ENCODE data around the gene FRG2.
"Not testable (repeated sequence)": the region's sequence is repeated elsewhere in the genome, so short reads cannot be mapped to it uniquely, and the experiment has no call there.

The FRG2 gene

DNA sequence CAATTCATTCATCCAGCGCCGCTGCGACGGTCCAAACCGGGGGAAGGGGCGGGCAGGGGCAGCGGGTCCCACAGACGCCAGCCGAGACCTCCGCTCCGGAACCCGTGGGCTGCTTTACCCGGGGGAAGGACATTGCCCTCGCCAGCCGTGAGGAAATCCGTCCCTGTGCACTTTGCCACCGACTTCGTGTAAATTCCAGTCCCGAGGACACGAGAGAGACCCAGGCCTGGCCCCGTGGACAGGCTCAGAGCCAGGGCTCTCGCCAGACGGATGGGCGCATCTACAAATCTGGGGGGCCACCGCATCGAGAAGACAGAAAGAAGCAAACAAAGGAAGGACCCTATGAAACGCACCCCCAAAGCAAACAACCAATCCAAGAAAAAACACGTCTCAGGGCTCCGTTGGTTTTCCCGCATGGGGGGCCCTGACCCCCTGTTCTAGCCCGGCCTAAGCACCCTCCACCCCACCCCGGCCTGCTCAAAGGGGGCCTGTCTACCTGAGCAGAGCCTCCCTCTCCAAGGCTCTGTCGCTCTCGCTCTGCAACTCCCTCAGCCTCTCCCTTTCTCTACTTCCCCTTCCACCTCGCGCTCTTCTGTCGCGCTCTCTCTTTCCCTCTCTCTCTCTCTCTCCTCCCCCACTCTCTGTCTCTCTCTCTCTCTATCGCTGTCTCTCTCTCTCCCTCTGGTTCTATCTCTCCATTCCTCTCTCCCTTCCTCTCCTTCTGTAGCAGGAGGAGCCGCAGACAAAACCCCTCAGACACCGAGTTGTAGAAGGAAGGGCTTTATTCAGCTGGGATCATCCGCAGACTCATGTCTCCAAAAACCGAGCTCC is 11.3 kb downstream of the FRG2 start:
- no peak for DNase-seq

GRCh38 chr4:190014771-190015537 is 12.1 kb downstream of the FRG2 start:
- no peak for DNase-seq

DNA sequence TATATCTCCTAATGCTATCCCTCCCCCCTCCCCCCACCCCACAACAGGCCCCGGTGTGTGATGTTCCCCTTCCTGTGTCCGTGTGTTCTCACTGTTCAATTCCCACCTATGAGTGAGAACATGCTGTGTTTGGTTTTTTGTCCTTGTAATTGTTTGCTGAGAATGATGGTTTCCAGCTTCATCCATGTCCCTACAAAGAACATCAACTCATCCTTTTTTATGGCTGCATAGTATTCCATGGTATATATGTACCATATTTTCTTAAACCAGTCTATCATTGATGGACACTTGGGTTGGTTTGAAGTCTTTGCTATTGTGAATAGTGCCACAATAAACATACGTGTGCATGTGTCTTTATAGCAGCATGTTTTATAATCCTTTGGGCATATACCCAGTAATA is 37.1 kb downstream of the FRG2 start:
- DNase-seq, result not testable (repeated sequence)

DNA sequence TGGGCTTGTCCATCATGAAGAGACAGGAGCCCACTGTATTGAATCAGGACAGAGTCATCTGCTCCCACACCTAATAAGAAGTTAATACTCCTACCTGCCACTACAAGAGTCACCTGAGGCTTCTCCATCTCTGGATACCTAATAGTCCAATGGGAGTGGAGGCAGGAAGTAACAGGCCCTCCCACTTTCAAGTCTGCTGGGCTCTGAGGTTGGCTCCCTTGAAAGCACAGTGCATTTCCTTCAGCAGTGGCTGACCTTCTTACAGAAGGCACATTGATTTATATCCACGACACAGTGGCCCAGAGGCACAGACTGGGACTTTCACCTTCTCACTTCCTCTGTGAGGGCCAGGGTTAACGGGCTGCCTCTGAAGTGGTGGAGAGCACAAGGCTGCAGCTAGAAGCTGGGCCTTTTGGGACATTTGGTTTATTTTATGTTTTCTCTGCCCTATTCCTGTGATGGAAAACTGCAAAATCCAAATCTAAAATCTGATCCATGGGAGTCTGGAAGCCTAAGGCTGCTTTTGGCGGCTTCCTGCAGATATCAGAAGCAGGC is 38.1 kb downstream of the FRG2 start:
- DNase-seq, result no peak

DNA sequence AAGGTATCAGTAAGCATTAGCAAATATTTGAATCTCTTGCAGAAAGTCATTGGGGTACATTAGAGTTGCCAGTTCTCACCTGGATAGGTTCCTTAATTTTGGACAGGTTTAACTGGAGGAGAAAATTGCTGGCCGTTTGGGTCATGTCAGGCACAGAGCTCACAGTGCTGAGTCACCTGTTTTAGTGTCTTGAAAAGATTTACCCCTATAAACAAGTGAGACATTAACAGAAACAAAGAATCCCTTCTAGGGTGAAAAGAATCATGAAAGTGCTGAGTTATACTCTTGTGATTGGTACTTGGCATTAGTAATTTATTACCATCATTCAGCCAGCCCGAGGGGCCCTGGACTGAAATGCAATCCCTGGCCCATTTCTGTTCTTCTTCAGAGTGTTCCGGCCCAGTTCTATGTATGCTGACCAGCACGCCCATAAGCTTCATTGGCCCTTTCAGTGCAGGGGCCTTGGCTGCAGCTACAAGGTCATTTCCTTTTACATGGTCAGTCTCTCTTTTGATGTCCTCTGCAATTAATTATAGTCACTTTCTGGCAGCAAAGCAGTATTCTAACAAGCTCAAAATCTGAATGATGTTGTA is 41.3 kb downstream of the FRG2 start:
- not testable (repeated sequence) for DNase-seq

DNA sequence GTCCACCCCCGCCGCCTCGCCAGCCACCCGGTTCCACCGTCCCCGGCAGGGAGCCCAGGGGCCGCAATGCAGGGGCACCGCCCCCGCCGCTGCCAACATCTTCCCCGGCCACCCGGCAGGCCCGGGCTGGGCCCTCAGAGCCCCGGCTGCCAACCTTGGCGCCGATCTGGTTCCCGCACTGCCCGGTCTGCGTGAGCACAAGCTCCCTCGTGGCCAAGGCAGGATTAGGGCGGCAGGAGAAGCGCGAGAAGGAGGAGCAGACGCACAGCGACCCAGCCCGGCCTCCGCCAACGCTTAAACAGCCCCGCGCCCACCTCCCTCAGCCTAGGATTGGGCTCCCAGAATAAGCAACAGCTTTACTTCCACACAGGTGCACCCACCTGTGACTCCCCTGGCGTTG is 42.4 kb downstream of the FRG2 start:
- DNase-seq, result not testable (repeated sequence)

DNA sequence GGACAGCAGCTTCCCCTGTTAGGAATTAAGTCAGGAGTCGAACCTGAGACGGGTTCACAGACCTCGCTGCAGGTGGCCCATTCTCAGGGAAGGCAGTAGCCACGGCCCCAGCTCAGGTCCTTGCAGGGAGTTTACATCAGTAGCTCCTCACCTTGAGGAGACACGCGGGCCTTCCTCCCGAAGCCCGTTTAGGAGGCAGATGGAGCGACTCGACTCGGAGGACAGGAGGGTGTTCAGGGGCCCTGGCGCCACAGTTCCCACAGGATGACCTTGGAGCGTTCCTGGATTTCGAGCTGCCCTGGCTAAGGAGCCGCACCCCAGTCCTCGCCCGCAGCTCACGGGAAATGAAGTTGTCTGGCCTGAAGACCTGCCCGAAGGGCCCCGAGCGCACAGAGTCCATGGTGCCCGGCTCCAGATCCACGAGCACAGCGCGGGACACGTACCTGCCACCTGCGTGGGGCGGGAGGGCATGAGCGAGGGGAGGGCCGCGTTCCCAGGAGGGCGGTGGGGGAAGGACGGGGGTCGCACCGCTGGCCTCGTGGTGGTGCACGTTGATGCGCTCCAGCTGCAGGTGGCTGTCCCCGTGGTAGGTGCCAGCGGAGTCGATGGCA is 43.0 kb downstream of the FRG2 start:
- not testable (repeated sequence) for DNase-seq

DNA sequence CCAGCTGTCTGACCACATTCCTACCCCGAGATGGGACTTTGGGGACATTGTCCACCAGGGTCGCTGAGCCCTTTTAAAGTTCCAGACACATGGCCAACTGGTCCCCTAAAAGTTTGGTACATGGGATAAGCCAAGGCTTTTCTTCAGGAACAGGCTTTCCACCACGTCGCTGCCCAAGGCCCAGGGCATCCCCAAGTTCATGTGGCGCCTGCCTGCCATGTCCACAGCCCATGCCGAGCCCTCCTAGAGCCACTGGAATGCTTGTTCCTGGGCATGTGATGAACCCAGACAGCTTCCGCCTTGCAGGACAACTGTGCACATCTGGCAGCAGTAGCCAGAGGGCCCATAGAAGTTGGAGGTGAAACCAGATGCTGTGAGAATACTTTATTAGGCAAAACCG is 45.1 kb downstream of the FRG2 start:
- no peak for DNase-seq

DNA sequence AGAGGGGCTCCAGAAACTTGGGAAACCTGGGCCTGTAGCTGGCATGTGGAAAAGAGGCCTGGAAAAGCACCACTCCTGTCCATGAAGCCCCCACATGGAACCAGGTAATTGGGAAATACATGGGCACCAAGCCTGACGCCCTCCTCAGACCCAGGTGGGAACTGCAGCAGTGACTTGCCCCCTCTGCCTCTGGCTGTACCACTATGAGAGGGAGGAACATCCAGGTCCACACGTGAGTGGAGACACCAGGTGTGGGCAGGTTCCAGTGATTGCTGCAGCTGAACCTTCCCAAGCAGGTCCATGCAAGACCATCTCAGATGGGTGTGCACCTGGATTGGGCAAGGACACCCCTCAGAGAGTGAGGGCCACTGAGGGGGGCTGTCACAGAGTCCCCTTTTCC is 46.8 kb downstream of the FRG2 start:
- DNase-seq, result not testable (repeated sequence)

DNA sequence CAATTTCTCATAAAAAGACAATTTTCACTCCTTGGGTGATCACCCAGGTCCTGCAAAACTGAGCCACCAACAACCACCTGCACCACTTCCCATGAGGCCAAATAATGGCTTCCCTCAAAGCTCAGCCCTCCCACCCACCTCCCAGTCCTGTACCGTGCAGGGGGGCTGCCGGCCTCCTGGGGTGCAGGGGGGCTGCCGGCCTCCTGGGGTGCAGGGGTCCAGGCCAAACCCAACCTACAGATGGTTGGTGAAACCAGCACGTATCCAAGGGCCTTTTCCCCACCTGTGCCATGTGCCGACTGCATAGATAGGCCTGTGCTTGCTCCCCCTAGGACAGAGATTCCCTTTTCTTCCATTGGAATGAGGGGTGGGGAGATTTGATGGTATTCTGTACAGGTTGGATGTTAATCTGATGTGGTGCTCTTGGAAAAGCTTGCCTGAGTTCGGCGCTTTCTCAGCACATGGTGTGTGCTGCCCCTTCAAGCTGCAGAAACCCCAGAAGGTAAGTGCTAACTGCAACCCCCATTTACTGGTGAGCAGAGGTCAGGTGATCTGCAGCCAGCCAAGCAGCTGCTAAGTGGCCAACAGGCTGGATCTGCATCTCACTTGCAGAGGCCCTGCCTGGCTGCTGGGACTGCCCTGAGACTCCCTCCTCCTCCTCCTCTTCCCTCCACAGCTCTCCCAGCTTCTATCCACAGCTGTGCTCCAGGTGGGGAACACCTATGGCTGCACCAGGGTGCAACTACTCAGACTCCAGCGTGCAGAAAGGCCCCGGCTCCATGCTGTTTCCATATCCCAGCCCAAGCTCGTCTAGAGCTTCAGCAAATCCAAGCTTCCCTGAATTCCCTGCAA is 47.6 kb downstream of the FRG2 start:
- no peak for DNase-seq
